Left ventricle myocardium inferior (tissue), 1 donor: ENCODE data around the gene PTPRT. TPM values are rescaled to one million over a fixed set of nuclear protein-coding genes. Genes with fewer than 3 reads are reported as not detected.

Experiments used
- DNase-seq: peaks from one replicate; pipeline ENCODE4 v3.0.0-alpha.2; 2020
- H3K27ac ChIP-seq: fragments of 200-600 bp; replicated peaks from 2 replicates; pipeline ENCODE4 v1.8.0; 2021
- H3K27me3 ChIP-seq: fragments of 200-600 bp; 2 replicates; pipeline ENCODE4 v1.8.0; 2021; ENCODE audit warnings: low read depth
- H3K36me3 ChIP-seq: fragments of 200-600 bp; 2 replicates; pipeline ENCODE4 v1.8.0; 2021
- H3K4me1 ChIP-seq: fragments of 200-600 bp; 2 replicates; pipeline ENCODE4 v1.8.0; 2021
- H3K4me3 ChIP-seq: fragments of 200-600 bp; 2 replicates; pipeline ENCODE4 v1.8.0; 2021; ENCODE audit warnings: mild to moderate bottlenecking, moderate library complexity
- H3K9me3 ChIP-seq: fragments of 200-600 bp; replicated peaks from 2 replicates; pipeline ENCODE4 v1.8.0; 2021
- intact Hi-C: fragments of 100-400 bp; cut with micrococcal nuclease; formaldehyde crosslinking; loops from one replicate; pipeline ENCODE4 v1.11.0; 2022
- total RNA-seq: library from RNA; stranded (reverse); fragmentation: NEBNext Ultra II Directional; extraction: Animal tissue kit (Norgen Biotek cat#: 25700); gene quantifications from one replicate; pipeline ENCODE4 v1.2.1, GENCODE V29; 2021
- TF ChIP-seq, protein P1 (sequence below): fragments of 200-600 bp; IDR thresholded peaks from 2 replicates; pipeline ENCODE4 v1.8.0; 2021; ENCODE audit warnings: antibody characterized with exemption, mild to moderate bottlenecking, borderline replicate concordance
- donor health status: DM: no; HTN: yes; CAD: no; lungs with severe emphysema.

The PTPRT gene
- total RNA-seq, 1 donor from 2014 or later = 0.08 TPM

DNA sequence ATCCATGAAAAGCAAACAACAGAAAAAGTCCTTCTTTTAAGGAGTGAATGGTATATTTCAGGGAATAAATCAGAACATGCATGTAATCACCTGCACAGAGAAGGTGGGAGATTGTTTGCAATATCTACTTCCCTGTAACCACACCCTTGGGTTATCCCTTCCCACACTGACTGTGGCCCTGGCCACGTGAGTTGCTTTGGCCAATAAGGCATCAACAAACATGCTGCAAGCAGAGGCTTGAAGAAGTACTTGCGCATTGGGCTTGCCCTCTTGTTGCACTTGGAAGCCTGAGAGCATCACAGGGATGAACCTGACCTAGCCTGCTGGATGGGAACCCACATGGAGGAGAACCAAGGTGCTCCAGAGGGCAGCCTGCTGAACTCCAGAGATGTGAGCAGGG lies 208.5 kb downstream of the PTPRT start:
- Histone ChIP-seq H3K27ac (no peak overlapping the region), H3K4me3 (no peak overlapping the region), H3K4me1 (no peaks in the 10 kb centered on the region), H3K27me3 (peaks cover 11% of the 10 kb centered on the region), H3K36me3 (no peaks in the 10 kb centered on the region), H3K9me3 (peaks cover 4% of the 10 kb centered on the region)
- DNase-seq = no peak
- TF ChIP-seq, protein P1, sequence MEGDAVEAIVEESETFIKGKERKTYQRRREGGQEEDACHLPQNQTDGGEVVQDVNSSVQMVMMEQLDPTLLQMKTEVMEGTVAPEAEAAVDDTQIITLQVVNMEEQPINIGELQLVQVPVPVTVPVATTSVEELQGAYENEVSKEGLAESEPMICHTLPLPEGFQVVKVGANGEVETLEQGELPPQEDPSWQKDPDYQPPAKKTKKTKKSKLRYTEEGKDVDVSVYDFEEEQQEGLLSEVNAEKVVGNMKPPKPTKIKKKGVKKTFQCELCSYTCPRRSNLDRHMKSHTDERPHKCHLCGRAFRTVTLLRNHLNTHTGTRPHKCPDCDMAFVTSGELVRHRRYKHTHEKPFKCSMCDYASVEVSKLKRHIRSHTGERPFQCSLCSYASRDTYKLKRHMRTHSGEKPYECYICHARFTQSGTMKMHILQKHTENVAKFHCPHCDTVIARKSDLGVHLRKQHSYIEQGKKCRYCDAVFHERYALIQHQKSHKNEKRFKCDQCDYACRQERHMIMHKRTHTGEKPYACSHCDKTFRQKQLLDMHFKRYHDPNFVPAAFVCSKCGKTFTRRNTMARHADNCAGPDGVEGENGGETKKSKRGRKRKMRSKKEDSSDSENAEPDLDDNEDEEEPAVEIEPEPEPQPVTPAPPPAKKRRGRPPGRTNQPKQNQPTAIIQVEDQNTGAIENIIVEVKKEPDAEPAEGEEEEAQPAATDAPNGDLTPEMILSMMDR = no peak
- intact Hi-C loops = no loop called here

DNA sequence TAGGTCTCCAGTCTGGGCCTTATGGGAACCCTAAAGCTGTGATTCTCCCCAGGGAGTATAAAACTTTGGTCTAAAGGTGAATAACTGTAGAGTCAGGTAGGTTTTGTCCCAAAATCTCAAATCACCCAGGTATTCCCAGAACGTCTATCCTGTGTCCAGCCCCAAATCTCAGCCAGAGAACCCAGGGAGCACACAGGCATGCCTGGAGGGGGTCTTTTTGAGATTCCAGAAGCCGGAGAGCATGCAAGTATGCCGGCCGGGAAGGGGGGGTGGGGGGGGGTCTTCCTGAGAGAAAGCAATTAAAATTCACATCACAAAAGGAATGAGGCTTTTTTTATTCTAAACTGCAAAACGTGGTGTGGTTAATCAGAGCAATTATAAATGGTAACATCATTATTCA lies 210.0 kb downstream of the PTPRT start:
- intact Hi-C loops = no loop called here
- Histone ChIP-seq H3K9me3 (peaks cover 4% of the 10 kb centered on the region), H3K4me3 (no peak overlapping the region), H3K4me1 (no peaks in the 10 kb centered on the region), H3K36me3 (no peaks in the 10 kb centered on the region), H3K27me3 (peaks cover 11% of the 10 kb centered on the region), H3K27ac (no peak overlapping the region)
- DNase-seq = no peak
- TF ChIP-seq, protein P1 = no peak

DNA sequence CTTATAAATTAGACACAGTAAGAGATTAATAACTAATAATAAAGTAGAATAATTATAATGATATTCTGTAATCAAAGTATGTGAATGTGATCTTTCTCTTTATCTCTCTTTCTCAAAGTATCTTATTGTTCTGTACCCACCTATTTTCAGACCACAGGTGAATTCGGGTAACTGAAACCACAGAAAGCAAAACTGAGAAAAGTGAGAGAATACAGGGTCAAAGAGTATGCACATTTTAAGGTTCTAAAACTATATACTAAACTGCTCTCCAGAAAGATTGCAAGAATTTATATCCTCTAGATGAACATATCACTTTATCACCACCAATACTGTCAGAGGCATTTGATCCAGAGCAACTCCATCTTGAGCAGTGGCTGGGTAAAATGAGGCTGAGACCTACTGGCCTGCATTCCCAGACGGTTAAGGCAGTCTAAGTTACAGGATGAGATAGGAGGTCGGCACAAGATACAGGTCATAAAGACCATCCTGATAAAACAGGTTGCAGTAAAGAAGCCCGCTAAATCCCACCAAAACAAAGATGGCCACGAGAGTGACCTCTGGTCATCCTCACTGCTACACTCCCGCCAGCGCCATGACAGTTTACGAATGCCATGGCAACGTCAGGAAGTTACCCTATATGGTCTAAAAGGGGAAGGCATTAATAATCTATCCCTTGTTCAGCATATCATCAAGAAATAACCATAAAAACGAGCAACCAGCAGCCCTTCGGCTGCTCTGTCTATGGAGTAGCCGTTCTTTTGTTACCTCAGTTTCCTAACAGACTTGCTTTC lies 211.3 kb downstream of the PTPRT start:
- H3K4me3 ChIP-seq = no peak overlapping the region
- H3K4me1 ChIP-seq = no peaks in the 10 kb centered on the region
- intact Hi-C loops = no loop called here
- H3K27me3 ChIP-seq = peaks cover 11% of the 10 kb centered on the region
- H3K9me3 ChIP-seq = peaks cover 4% of the 10 kb centered on the region
- DNase-seq = no peak
- no peaks in the 10 kb centered on the region for H3K36me3 ChIP-seq
- no peak overlapping the region for H3K27ac ChIP-seq
- TF ChIP-seq, protein P1 = no peak

DNA sequence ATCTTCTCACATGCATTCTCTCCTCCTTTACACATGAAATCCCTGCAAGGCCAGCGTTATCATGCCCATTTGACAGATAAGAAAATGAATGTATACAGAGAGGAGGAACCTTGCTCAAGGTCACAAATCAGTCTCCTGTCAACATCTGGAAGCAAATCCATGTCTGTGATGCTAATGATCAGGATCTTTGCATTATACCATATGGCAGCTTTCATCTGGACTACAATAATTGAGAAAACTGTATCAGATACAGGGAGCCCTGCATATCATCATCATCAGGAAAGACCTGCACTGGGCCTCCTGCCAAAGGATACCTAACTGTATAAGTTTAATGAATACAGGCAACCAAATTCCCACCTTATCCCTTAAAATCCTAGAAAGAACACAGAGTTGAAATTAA lies 213.7 kb downstream of the PTPRT start:
- no peaks in the 10 kb centered on the region for H3K4me1 ChIP-seq
- no peak overlapping the region for H3K27ac ChIP-seq
- peaks cover 4% of the 10 kb centered on the region for H3K9me3 ChIP-seq
- TF ChIP-seq, protein P1 = no peak
- DNase-seq = no peak
- peaks cover 21% of the 10 kb centered on the region for H3K27me3 ChIP-seq
- intact Hi-C loops = no loop called here
- no peak overlapping the region for H3K4me3 ChIP-seq
- no peaks in the 10 kb centered on the region for H3K36me3 ChIP-seq

DNA sequence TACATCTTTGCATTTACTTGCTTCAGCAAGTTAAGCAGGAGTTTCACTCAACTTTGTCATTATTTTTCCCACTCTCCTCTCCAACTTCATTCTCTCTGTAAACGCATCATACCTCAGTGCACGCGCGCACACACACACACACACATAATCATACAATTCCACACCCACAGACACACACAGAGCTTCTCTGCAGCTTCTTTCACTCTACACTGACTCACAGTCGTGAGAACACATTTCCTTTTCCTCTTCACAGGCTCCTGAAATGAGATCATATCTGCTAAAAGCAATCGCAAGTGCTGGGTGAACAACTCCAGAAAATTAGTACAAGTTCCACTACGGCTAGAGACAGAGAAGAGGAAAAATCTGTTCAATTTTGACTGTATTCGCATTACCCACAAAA lies 215.4 kb downstream of the PTPRT start:
- Histone ChIP-seq H3K9me3 (peaks cover 4% of the 10 kb centered on the region), H3K27me3 (peaks cover 20% of the 10 kb centered on the region), H3K36me3 (no peaks in the 10 kb centered on the region), H3K4me3 (no peak overlapping the region), H3K4me1 (no peaks in the 10 kb centered on the region), H3K27ac (no peak overlapping the region)
- TF ChIP-seq, protein P1 = no peak
- intact Hi-C loops = no loop called here
- no peak for DNase-seq
